Right atrium auricular region (tissue), 2 donors: Measurements from ENCODE around the gene SH3GLB2. TPM values are rescaled to one million over a fixed set of nuclear protein-coding genes. Genes with fewer than 3 reads are reported as not detected.
"Not testable (repeated sequence)": the region's sequence is repeated elsewhere in the genome, so short reads cannot be mapped to it uniquely, and the experiment has no call there.

ENCODE experiments used
- DNase-seq: peaks from one replicate; pipeline ENCODE4 v3.0.0-alpha.2; 2019; ENCODE audit warnings: low spot score
- H3K27ac ChIP-seq, 2 donors: fragments of 200-600 bp; sonication (generic); 1 replicate in 1 of 2; 2 replicates in 1 of 2; pipeline ENCODE4 v1.5.1; 2016 to 2019
- H3K27me3 ChIP-seq, 2 donors: fragments of 200-600 bp; sonication (generic); one replicate each; pipeline versions ENCODE4 v1.5.1 to v1.6.0; 2017 to 2019
- H3K36me3 ChIP-seq: fragments of 200-600 bp; sonication (generic); one replicate; pipeline ENCODE4 v1.5.1; 2016
- H3K4me1 ChIP-seq, 2 donors: fragments of 200-600 bp; sonication (generic); one replicate each; pipeline versions ENCODE4 v1.5.1 to v1.6.0; 2017 to 2019
- H3K4me3 ChIP-seq, 2 donors: fragments of 200-600 bp; sonication (generic); 1 replicate in 1 of 2; 2 replicates in 1 of 2; pipeline ENCODE4 v1.5.1; 2017 to 2019; ENCODE audit warnings: mild to moderate bottlenecking in 1 of 2, moderate library complexity in 1 of 2
- H3K9me3 ChIP-seq, 2 donors: fragments of 200-600 bp; sonication (generic); one replicate each; pipeline ENCODE4 v1.5.1; 2019
- CTCF ChIP-seq, 2 donors: fragments of 200-600 bp; sonication (generic); IDR thresholded peaks; one replicate each; pipeline ENCODE4 v1.5.1; 2019; ENCODE audit warnings: antibody characterized with exemption in 2 of 2
- total RNA-seq, 2 donors: library from RNA; depleted of rRNA; stranded (reverse); fragments of >200 nt; gene quantifications; one replicate each; pipeline ENCODE4 v1.1.0, GENCODE V29; 2016

The SH3GLB2 gene
- total RNA-seq, 2 donors from 2014 or later: 25.6 to 41.3 TPM

GRCh38 chr9:129005336-129005997 lies 22.7 kb downstream of the SH3GLB2 start:
- no peak for DNase-seq
- H3K36me3 ChIP-seq: peaks cover 58% of the 10 kb centered on the region

GRCh38 chr9:129004173-129004572 lies 24.0 kb downstream of the SH3GLB2 start:
- not testable (repeated sequence) for H3K27ac ChIP-seq, H3K4me3 ChIP-seq, H3K27me3 ChIP-seq, H3K9me3 ChIP-seq, DNase-seq
- Histone ChIP-seq H3K36me3 (peaks cover 62% of the 10 kb centered on the region), H3K4me1 (peaks cover 0 to 14% of the 10 kb centered on the region in 2 donors)

More at GRCh38 chr9:129005336-129005997, 22.7 kb downstream of the SH3GLB2 start:
- Histone ChIP-seq H3K4me1 (peaks cover 0 to 14% of the 10 kb centered on the region in 2 donors), H3K4me3 (no peak overlapping the region), H3K27ac (no peak overlapping the region), H3K27me3 (no peaks in the 10 kb centered on the region), H3K9me3 (no peaks in the 10 kb centered on the region)
- TF ChIP-seq CTCF (IDR thresholded peaks at IDR 0.05): no peak

- peaks cover 0 to 14% of the 10 kb centered on the region in 2 donors for H3K4me1 ChIP-seq
- no peak for DNase-seq
- TF ChIP-seq CTCF (IDR thresholded peaks at IDR 0.05): no peak
- H3K27me3 ChIP-seq: no peaks in the 10 kb centered on the region
- no peaks in the 10 kb centered on the region for H3K9me3 ChIP-seq
- H3K4me3 ChIP-seq: no peak overlapping the region
- H3K36me3 ChIP-seq: peaks cover 74% of the 10 kb centered on the region
- H3K27ac ChIP-seq: no peak overlapping the region
Observed at GRCh38 chr9:129002992-129003391, 25.1 kb downstream of the SH3GLB2 start.

- no peak overlapping the region for H3K27ac ChIP-seq
- H3K9me3 ChIP-seq: no peaks in the 10 kb centered on the region
- no peaks in the 10 kb centered on the region for H3K27me3 ChIP-seq
- peaks cover 0 to 6% of the 10 kb centered on the region in 2 donors for H3K4me1 ChIP-seq
- no peak for TF ChIP-seq CTCF (IDR thresholded peaks at IDR 0.05)
- peaks cover 82% of the 10 kb centered on the region for H3K36me3 ChIP-seq
- H3K4me3 ChIP-seq: no peak overlapping the region
- DNase-seq: no peak
Observed at GRCh38 chr9:129001504-129002325, 26.4 kb downstream of the SH3GLB2 start.

- Histone ChIP-seq H3K4me3 (no peak overlapping the region), H3K27ac (no peak overlapping the region), H3K27me3 (no peaks in the 10 kb centered on the region), H3K4me1 (peaks cover 0 to 6% of the 10 kb centered on the region in 2 donors), H3K9me3 (no peaks in the 10 kb centered on the region), H3K36me3 (peaks cover 84% of the 10 kb centered on the region)
- TF ChIP-seq CTCF (IDR thresholded peaks at IDR 0.05): no peak
- DNase-seq: no peak
Observed at GRCh38 chr9:128999581-129000206, 28.4 kb downstream of the SH3GLB2 start.

- DNase-seq: no peak
- no peak overlapping the region for H3K4me3 ChIP-seq
- H3K4me1 ChIP-seq: peaks cover 0 to 6% of the 10 kb centered on the region in 2 donors
- no peaks in the 10 kb centered on the region for H3K9me3 ChIP-seq
- no peaks in the 10 kb centered on the region for H3K27me3 ChIP-seq
- peaks cover 94% of the 10 kb centered on the region for H3K36me3 ChIP-seq
- no peak overlapping the region for H3K27ac ChIP-seq
- no peak for TF ChIP-seq CTCF (IDR thresholded peaks at IDR 0.05)
Observed at GRCh38 chr9:128998462-128998861, 29.7 kb downstream of the SH3GLB2 start.
